ENCODE results near the gene EMC9. TPM values are rescaled to one million over a fixed set of nuclear protein-coding genes. Genes with fewer than 3 reads are reported as not detected.

The EMC9 gene
- total RNA-seq, 4 donors from 2014 or later = 13.6 to 18.8 (median 16.3) TPM

DNA sequence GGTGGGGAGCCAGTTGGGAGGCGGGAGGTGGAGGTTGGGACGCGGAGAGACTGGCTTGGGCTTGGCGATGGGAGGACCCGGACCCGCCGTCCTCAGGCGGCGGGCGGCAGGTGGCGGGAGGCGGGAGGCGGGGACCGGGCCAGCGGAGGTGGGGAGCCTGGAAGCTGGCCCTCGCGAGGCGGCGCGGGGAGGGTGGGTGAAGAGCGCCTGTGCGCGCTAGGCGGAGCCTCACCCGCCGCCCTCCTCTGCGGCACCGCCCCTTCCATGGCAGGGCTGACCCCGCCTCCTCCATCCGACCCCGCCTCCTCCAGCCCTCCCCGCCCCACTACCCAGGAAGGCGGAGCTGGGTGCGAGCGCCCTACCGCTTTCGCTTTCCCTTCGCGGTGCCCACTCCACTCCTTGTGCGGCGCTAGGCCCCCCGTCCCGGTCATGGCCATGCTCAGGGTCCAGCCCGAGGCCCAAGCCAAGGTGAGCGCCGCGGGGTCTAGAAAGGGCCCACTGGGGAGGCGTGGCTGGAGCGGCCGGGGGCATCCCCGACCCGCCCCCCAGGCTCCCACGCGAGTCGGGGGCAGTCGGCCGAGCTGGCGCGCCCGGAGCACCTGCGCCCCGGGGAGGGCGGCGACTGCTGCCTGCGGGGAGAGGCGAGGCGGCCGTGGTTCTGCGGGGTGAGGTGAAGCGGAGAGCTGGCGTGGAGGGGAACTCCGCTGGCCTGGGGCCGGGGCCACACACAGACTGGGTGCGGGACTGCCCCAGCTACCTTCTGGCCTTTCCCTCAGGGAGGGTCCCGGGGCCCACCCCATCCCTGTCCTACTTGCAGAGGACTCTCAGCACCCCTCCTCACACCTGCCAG lies 5.3 kb downstream of the EMC9 start, which contains the start of gene PSME1:
Gene PSME1, plus strand, starts transcription at position 361 of the 850 bp plus-strand sequence. Its CDS starts 69 bp downstream, at position 430.
- Histone ChIP-seq H3K27ac (peak within 1 kb of the TSS; percentile 92 to 99 (median 96)), H3K36me3 (peaks cover 0 to 18% of the 10 kb centered on the region in 2 donors), H3K27me3 (no peaks in the 10 kb centered on the region), H3K4me3 (peak within 1 kb of the TSS; percentile 86 to 100 (median 92)), H3K9me3 (no peaks in the 10 kb centered on the region), H3K4me1 (peaks cover 47 to 67% of the 10 kb centered on the region in 2 donors)
- intact Hi-C loops (cut with DNase I; ENCODE audit: low total_unique reads) = no loop called here
- in situ Hi-C loops (cut with MboI; ENCODE audit: low sequenced_read_pairs in 4 of 4) = loop anchor here in 1 of 4 donors (25.0 kb wide), 1 partner anchor 824 kb away; the partner anchor contains the start of genes BCL2L2, PABPN1 and PPP1R3E
- ATAC-seq = peak; percentile 53 to 75
- TF ChIP-seq POLR2A (IDR thresholded peaks at IDR 0.05) = peak; percentile 71 to 74
- TF ChIP-seq, protein P1, sequence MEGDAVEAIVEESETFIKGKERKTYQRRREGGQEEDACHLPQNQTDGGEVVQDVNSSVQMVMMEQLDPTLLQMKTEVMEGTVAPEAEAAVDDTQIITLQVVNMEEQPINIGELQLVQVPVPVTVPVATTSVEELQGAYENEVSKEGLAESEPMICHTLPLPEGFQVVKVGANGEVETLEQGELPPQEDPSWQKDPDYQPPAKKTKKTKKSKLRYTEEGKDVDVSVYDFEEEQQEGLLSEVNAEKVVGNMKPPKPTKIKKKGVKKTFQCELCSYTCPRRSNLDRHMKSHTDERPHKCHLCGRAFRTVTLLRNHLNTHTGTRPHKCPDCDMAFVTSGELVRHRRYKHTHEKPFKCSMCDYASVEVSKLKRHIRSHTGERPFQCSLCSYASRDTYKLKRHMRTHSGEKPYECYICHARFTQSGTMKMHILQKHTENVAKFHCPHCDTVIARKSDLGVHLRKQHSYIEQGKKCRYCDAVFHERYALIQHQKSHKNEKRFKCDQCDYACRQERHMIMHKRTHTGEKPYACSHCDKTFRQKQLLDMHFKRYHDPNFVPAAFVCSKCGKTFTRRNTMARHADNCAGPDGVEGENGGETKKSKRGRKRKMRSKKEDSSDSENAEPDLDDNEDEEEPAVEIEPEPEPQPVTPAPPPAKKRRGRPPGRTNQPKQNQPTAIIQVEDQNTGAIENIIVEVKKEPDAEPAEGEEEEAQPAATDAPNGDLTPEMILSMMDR (IDR thresholded peaks at IDR 0.05 in 4 of 5, conservative IDR thresholded peaks at IDR 0.05 in 1 of 5) = peak in 1 of 5 experiments; percentile 18
- DNase-seq = peak; percentile 89 to 94

DNA sequence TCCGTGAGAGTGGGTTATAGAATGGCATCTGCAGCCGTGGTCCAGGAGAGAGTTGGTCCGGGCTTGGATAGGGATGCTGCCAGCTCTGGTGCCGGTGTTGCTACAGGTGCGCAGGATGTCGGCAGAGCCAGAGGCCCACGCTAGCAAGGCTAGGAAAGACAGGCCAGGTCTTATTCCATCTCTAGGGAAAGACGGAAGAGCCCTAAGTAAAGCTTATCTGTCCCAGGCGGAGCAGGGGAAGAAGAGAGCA lies 5.9 kb downstream of the EMC9 start:
- no peak for TF ChIP-seq POLR2A (IDR thresholded peaks at IDR 0.05)
- TF ChIP-seq, protein P1 (IDR thresholded peaks at IDR 0.05 in 4 of 5, conservative IDR thresholded peaks at IDR 0.05 in 1 of 5) = no peak
- Histone ChIP-seq H3K36me3 (peaks cover 0 to 18% of the 10 kb centered on the region in 2 donors), H3K9me3 (no peaks in the 10 kb centered on the region), H3K27ac (peak overlapping the region; percentile 92 to 99 (median 96)), H3K4me3 (peak overlapping the region; percentile 62 to 100 (median 92)), H3K4me1 (peaks cover 53 to 72% of the 10 kb centered on the region in 2 donors), H3K27me3 (no peaks in the 10 kb centered on the region)
- no peak for DNase-seq
- ATAC-seq = peak in 1 of 2 donors; percentile 13
- in situ Hi-C loops (cut with MboI; ENCODE audit: low sequenced_read_pairs in 4 of 4) (loop anchor here in 1 of 4 donors (25.0 kb wide), 1 partner anchor 823 kb away; the partner anchor contains the start of genes BCL2L2, PABPN1 and PPP1R3E), intact Hi-C loops (cut with DNase I; ENCODE audit: low total_unique reads) (no loop called here)

DNA sequence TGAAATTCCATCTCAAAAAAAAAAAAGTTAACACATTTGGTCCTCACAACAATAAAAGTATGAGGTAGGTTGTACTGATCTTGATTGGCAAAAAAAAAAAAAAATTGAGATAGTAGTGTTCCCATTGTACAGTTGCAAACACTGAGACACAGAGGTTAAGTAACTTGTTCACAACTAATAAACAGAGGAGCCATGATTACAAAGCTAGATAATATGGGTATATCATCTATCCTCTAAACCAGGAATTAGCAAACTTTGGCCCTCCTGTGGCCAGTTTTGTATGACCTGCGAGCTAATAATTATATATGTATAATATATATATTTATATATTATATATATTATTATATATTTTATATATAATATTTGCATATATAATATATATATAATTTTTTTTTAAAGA lies 7.7 kb downstream of the EMC9 start:
- DNase-seq = no peak
- no peak overlapping the region for H3K4me3 ChIP-seq
- H3K27me3 ChIP-seq = no peaks in the 10 kb centered on the region
- peaks cover 0 to 17% of the 10 kb centered on the region in 2 donors for H3K36me3 ChIP-seq
- no peaks in the 10 kb centered on the region for H3K9me3 ChIP-seq
- no peak for ATAC-seq
- in situ Hi-C loops (cut with MboI; ENCODE audit: low sequenced_read_pairs in 4 of 4) = loop anchor here in 1 of 4 donors (25.0 kb wide), 1 partner anchor 821 kb away; the partner anchor contains the start of genes BCL2L2, PABPN1 and PPP1R3E
- H3K4me1 ChIP-seq = peaks cover 47 to 64% of the 10 kb centered on the region in 2 donors
- intact Hi-C loops (cut with DNase I; ENCODE audit: low total_unique reads) = no loop called here
- peak overlapping the region; percentile 95 to 99 (median 98) for H3K27ac ChIP-seq
- no peak for TF ChIP-seq POLR2A (IDR thresholded peaks at IDR 0.05)
- TF ChIP-seq, protein P1 (IDR thresholded peaks at IDR 0.05 in 4 of 5, conservative IDR thresholded peaks at IDR 0.05 in 1 of 5) = no peak

DNA sequence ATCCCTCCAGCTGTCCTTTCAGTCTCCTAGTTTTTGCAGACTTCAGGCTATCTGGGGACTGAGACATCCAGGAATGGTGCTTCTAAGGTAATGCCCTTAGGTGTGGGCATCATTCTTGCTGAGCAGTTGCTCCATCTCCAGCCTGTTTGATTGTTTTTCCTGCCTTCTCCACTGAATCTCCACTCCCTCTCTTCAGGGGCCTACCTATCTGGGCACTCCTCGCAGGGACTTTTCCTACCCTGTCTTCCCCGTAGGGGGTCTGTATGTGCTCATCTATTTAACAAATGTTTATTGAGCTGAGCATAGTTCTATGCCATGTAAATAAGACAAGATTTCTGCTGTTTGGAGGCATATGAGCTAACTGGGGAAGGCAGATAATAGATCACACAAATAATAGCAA lies 8.4 kb downstream of the EMC9 start:
- peaks cover 0 to 9% of the 10 kb centered on the region in 2 donors for H3K36me3 ChIP-seq
- DNase-seq = no peak
- in situ Hi-C loops (cut with MboI; ENCODE audit: low sequenced_read_pairs in 4 of 4) = loop anchor here in 1 of 4 donors (25.0 kb wide), 1 partner anchor 821 kb away; the partner anchor contains the start of genes BCL2L2, PABPN1 and PPP1R3E
- intact Hi-C loops (cut with DNase I; ENCODE audit: low total_unique reads) = no loop called here
- TF ChIP-seq, protein P1 (IDR thresholded peaks at IDR 0.05 in 4 of 5, conservative IDR thresholded peaks at IDR 0.05 in 1 of 5) = no peak
- TF ChIP-seq POLR2A (IDR thresholded peaks at IDR 0.05) = no peak
- peaks cover 47 to 56% of the 10 kb centered on the region in 2 donors for H3K4me1 ChIP-seq
- H3K4me3 ChIP-seq = peak overlapping the region in 1 of 4 donors; percentile 50
- no peak for ATAC-seq
- H3K27ac ChIP-seq = peak overlapping the region; percentile 95 to 99 (median 98)
- no peaks in the 10 kb centered on the region for H3K27me3 ChIP-seq
- no peaks in the 10 kb centered on the region for H3K9me3 ChIP-seq
